Activated T-cell treated with anti-CD3 and anti-CD28 coated beads for 1 hour (primary cell): ENCODE measurements around the gene RNF207.

Source experiments
- DNase-seq: peaks from one replicate; pipeline ENCODE4 v3.0.0-alpha.2; 2020; ENCODE audit warnings: low read depth

The RNF207 gene

DNA sequence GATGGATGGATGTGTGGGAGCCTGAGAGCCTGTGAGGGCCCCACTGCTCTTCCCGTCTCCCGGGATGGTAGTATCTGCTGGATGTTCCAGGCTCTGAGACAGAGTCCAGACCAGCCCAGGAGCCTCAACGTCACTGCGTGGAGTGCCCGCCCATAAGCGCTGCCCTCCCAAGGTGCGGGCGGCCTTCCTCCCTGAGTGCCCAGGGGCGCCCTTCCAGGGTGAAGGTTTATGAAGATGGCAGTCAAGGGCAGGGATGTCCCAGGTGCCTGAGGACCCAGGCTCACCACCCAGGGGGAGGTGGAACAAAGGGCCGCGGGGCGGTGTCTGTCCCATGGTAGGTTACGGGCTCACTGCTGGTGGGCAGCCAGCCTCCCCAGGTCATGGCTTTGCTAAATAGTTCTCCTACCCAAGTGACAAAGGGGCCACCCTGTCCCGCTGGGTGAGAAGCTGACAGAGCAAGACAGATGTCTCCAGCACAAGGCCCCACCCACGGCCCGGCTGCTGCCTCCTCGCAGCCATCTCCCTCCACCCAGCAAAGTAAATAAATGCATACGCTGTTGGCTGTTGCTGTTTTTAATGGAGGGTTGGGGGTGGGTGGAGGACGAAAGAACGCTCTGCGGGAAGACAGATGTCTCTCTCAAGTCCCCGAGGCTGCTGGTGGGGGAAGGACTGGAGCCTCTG, 63.9 kb downstream of the RNF207 start:
- DNase-seq: no peak

DNA sequence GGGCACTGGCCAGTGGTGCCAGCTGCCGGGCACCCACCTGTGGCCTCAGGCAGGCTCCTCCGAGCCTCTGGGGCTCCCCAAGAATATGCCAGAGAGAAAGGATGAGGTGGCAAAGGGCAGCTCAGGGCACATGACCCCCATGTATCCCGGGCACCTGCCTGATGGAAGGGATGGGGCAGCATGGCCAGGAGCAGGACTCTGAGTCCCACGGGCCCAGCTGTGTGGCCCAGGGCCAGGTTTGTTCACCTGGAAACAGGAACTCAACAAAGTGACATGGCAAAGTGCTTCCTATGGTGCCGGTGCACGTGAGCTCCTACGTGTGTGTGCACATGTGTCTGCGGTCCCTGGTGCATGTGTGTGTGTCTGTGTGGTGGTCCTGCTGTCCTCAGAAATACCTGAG, 64.5 kb downstream of the RNF207 start:
- no peak for DNase-seq
